DND-41 (cell line): ENCODE measurements around the gene HCN1.

ENCODE experiments used
- ATAC-seq: fragments of 200-7000 bp; cut with Tn5 transposase; 3 replicates; pipeline ENCODE4 v1.9.1; 2021; ENCODE audit warnings: low read depth; ENCODE audit not compliant: insufficient read depth
- DNase-seq: peaks from one replicate; pipeline ENCODE4 v3.0.0-alpha.2; 2020
- H2AFZ ChIP-seq: 2 replicates; pipeline ENCODE4 v1.6.0; 2012; ENCODE audit warnings: low read depth, low read length
- H3K27ac ChIP-seq: 2 replicates; pipeline ENCODE4 v1.5.1; 2012; ENCODE audit warnings: low read length, inconsistent platforms
- H3K27me3 ChIP-seq: fragments of 200-600 bp; sonication (generic); 2 replicates; pipeline ENCODE4 v1.6.0; 2012; ENCODE audit warnings: low read length, mild to moderate bottlenecking, inconsistent platforms; ENCODE audit not compliant: insufficient read depth, poor library complexity
- H3K36me3 ChIP-seq: 2 replicates; pipeline ENCODE4 v1.5.1; 2012; ENCODE audit warnings: low read length, inconsistent platforms; ENCODE audit not compliant: insufficient read depth
- H3K4me1 ChIP-seq: 2 replicates; pipeline ENCODE4 v1.5.1; 2012; ENCODE audit warnings: mild to moderate bottlenecking, low read length; ENCODE audit not compliant: insufficient read depth
- H3K4me2 ChIP-seq: 2 replicates; pipeline ENCODE4 v1.6.0; 2012; ENCODE audit warnings: mild to moderate bottlenecking, moderate library complexity, low read length, inconsistent platforms; ENCODE audit not compliant: insufficient read depth
- H3K4me3 ChIP-seq, 2 experiments: fragments of 200-600 bp in 1 of 2; shearing (Covaris generic) in 1 of 2; 2 replicates each; pipeline ENCODE4 v1.5.1; 2012 to 2016; ENCODE audit warnings: inconsistent platforms in 2 of 2, low read length in 2 of 2, mild to moderate bottlenecking in 2 of 2, low read depth in 1 of 2, moderate library complexity in 1 of 2
- H3K79me2 ChIP-seq: 2 replicates; pipeline ENCODE4 v1.6.0; 2012; ENCODE audit warnings: low read length, inconsistent platforms; ENCODE audit not compliant: insufficient read depth
- H3K9ac ChIP-seq: 2 replicates; pipeline ENCODE4 v1.6.0; 2012; ENCODE audit warnings: low read depth, mild to moderate bottlenecking, inconsistent platforms, low read length, moderate library complexity
- H3K9me3 ChIP-seq: 2 replicates; pipeline ENCODE4 v1.5.1; 2012; ENCODE audit warnings: low read length, moderate library complexity, mild to moderate bottlenecking, inconsistent platforms; ENCODE audit not compliant: insufficient read depth, severe bottlenecking
- H4K20me1 ChIP-seq: 2 replicates; pipeline ENCODE4 v1.6.0; 2012; ENCODE audit warnings: low read length; ENCODE audit not compliant: insufficient read depth
- EZH2 ChIP-seq: IDR thresholded peaks from 3 replicates; pipeline ENCODE4 v1.6.1; 2012; ENCODE audit warnings: borderline replicate concordance, low read depth, mild to moderate bottlenecking, moderate library complexity, low read length, inconsistent platforms; ENCODE audit not compliant: severe bottlenecking
- TF ChIP-seq, protein P1 (sequence below): IDR thresholded peaks from 2 replicates; pipeline ENCODE4 v1.5.1; 2012; ENCODE audit warnings: borderline replicate concordance, low read length, moderate library complexity, mild to moderate bottlenecking; ENCODE audit not compliant: poor library complexity, severe bottlenecking; ENCODE audit errors: extremely low read depth

The HCN1 gene

DNA sequence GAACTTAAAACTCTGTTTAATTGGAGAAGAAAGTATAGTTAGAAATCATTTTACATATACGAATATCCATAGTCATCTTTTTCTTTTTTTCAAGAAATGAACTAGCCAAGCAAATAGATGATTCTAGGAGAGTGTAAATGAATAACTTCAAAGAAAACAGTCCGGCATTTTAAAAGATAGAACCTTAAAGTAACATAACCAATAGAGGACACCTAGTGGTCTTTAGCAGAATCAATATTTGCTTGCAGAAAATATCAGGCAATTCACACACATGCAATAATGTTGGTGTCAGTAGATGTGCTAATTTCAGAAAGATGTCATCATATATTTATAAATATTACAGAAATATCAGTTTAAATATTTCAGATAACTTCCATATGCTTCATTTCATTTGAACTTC is 57.1 kb downstream of the HCN1 start:
- no peak overlapping the region for H2AFZ ChIP-seq
- H3K27me3 ChIP-seq, result no peaks in the 10 kb centered on the region
- no peaks in the 10 kb centered on the region for H3K79me2 ChIP-seq
- no peak overlapping the region for H3K4me2 ChIP-seq
- H4K20me1 ChIP-seq, result no peaks in the 10 kb centered on the region
- no peaks in the 10 kb centered on the region for H3K36me3 ChIP-seq
- H3K4me3 ChIP-seq, result no peak overlapping the region
- no peak overlapping the region for H3K9ac ChIP-seq
- TF ChIP-seq, protein P1, sequence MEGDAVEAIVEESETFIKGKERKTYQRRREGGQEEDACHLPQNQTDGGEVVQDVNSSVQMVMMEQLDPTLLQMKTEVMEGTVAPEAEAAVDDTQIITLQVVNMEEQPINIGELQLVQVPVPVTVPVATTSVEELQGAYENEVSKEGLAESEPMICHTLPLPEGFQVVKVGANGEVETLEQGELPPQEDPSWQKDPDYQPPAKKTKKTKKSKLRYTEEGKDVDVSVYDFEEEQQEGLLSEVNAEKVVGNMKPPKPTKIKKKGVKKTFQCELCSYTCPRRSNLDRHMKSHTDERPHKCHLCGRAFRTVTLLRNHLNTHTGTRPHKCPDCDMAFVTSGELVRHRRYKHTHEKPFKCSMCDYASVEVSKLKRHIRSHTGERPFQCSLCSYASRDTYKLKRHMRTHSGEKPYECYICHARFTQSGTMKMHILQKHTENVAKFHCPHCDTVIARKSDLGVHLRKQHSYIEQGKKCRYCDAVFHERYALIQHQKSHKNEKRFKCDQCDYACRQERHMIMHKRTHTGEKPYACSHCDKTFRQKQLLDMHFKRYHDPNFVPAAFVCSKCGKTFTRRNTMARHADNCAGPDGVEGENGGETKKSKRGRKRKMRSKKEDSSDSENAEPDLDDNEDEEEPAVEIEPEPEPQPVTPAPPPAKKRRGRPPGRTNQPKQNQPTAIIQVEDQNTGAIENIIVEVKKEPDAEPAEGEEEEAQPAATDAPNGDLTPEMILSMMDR, result peak; percentile 22
- TF ChIP-seq EZH2, result no peak
- no peak overlapping the region for H3K27ac ChIP-seq
- H3K4me1 ChIP-seq, result no peaks in the 10 kb centered on the region
- ATAC-seq (no peak), DNase-seq (no peak)
- no peaks in the 10 kb centered on the region for H3K9me3 ChIP-seq

DNA sequence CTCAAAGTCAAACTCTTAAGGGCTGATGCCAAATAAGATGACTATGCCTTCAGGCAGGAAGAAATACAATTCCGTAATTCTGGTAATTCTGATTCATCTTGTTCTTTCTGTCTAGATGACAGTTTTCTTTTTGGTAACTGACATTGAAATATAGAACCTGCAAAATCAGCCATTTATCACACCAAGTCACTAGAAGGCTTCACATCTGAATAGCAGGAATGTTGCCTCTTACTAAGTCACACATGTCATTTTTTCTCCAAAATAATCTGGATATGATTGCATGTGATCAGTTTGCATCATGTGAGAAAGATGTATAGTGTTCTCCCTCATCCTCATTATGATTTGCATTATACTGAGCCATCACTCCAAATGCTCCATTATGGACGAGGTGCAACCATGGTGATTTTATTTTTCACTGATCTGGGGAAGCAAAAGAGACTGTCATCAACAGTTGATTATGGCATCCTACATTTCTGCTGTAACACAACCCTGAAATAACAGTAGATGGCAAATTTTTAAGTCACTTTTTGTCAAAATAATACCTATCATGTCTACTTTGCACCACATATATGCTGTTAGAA is 69.0 kb downstream of the HCN1 start:
- no peak for ATAC-seq
- Histone ChIP-seq H3K4me2 (no peak overlapping the region), H3K9ac (no peak overlapping the region), H2AFZ (no peak overlapping the region), H3K27ac (no peak overlapping the region), H3K4me3 (no peak overlapping the region), H3K9me3 (no peaks in the 10 kb centered on the region), H3K4me1 (no peaks in the 10 kb centered on the region), H3K79me2 (no peaks in the 10 kb centered on the region), H3K27me3 (no peaks in the 10 kb centered on the region), H3K36me3 (no peaks in the 10 kb centered on the region), H4K20me1 (no peaks in the 10 kb centered on the region)
- no peak for TF ChIP-seq EZH2
- TF ChIP-seq, protein P1, result no peak
- DNase-seq, result no peak

DNA sequence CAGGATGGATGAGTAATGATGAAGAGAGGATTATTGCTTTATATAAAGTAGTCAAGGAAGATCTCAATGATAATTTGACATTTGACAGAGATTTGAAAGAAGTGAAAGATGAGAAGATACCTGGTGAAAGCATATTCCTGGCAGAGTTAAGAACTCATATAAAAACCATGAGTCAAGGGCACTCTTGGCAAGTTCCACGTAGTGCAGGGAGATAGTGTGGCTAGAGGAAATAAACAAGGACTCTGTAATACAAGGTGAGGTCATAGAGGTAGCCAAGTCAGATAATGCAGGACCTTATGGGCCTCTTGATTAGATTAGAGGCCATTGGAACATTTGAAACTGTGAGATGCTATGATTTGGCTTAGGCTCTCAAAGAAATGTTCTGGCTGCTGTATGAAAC is 72.3 kb downstream of the HCN1 start:
- ATAC-seq, result no peak

More for the DNA sequence above, 72.3 kb downstream of the HCN1 start:
- H3K4me1 ChIP-seq, result no peaks in the 10 kb centered on the region
- H3K79me2 ChIP-seq, result no peaks in the 10 kb centered on the region
- H3K36me3 ChIP-seq, result no peaks in the 10 kb centered on the region
- H4K20me1 ChIP-seq, result no peaks in the 10 kb centered on the region
- no peak for DNase-seq
- no peak overlapping the region for H2AFZ ChIP-seq
- TF ChIP-seq EZH2, result no peak
- TF ChIP-seq, protein P1, result no peak
- H3K4me3 ChIP-seq, result no peak overlapping the region
- no peak overlapping the region for H3K4me2 ChIP-seq
- H3K9me3 ChIP-seq, result no peaks in the 10 kb centered on the region
- H3K9ac ChIP-seq, result no peak overlapping the region
- H3K27me3 ChIP-seq, result no peaks in the 10 kb centered on the region
- H3K27ac ChIP-seq, result no peak overlapping the region
